Smooth muscle cell (in vitro differentiated cells): ENCODE results near the gene NR1I3. TPM values are rescaled to one million over a fixed set of nuclear protein-coding genes. Genes with fewer than 3 reads are reported as not detected.

Experiments used
- DNase-seq: peaks from one replicate; lab custom pipeline; 2025; ENCODE audit not compliant: unreplicated experiment; lab: John Stamatoyannopoulos, UW
- H2AFZ ChIP-seq: fragments of 200-600 bp; sonication (generic); 2 replicates; pipeline ENCODE4 v1.6.0; 2016; ENCODE audit warnings: antibody characterized with exemption, low read depth, mild to moderate bottlenecking
- H3F3A ChIP-seq: fragments of 200-600 bp; sonication (generic); 2 replicates; pipeline ENCODE4 v1.6.0; 2017; ENCODE audit warnings: antibody characterized with exemption, low read depth
- H3K27ac ChIP-seq: fragments of 200-600 bp; sonication (generic); 2 replicates; pipeline ENCODE4 v1.5.1; 2016; ENCODE audit warnings: low read depth, mild to moderate bottlenecking
- H3K27me3 ChIP-seq: fragments of 200-600 bp; sonication (generic); 2 replicates; pipeline ENCODE4 v1.6.1; 2016; ENCODE audit warnings: low read depth, mild to moderate bottlenecking
- H3K36me3 ChIP-seq: fragments of 200-600 bp; sonication (generic); 2 replicates; pipeline ENCODE4 v1.5.1; 2016; ENCODE audit warnings: low read depth
- H3K4me1 ChIP-seq: fragments of 200-600 bp; sonication (generic); 2 replicates; pipeline ENCODE4 v1.5.1; 2016; ENCODE audit warnings: low read depth
- H3K4me2 ChIP-seq: fragments of 200-600 bp; sonication (generic); 2 replicates; pipeline ENCODE4 v1.6.0; 2016; ENCODE audit warnings: mild to moderate bottlenecking
- H3K4me3 ChIP-seq: fragments of 200-600 bp; sonication (generic); 2 replicates; pipeline ENCODE4 v1.5.1; 2016; ENCODE audit warnings: mild to moderate bottlenecking
- H3K79me2 ChIP-seq: fragments of 200-600 bp; sonication (generic); 2 replicates; pipeline ENCODE4 v1.6.0; 2016; ENCODE audit warnings: low read depth, mild to moderate bottlenecking
- H3K9ac ChIP-seq: fragments of 200-600 bp; sonication (generic); 2 replicates; pipeline ENCODE4 v1.6.0; 2016; ENCODE audit warnings: low read depth
- H3K9me3 ChIP-seq: fragments of 200-600 bp; sonication (generic); replicated peaks from 2 replicates; pipeline ENCODE4 v1.5.1; 2016; ENCODE audit warnings: low read depth
- H4K20me1 ChIP-seq: fragments of 200-600 bp; sonication (generic); 2 replicates; pipeline ENCODE4 v1.6.0; 2016; ENCODE audit warnings: low read depth
- WGBS: methylation state at CpG from one replicate; pipeline ENCODE4 v1.1.7; 2016; ENCODE audit warnings: low lambda C conversion rate; 5-methylcytosine and 5-hydroxymethylcytosine counted together
- polyA plus RNA-seq: library from polyadenylated mRNA; unstranded; fragments of >200 nt; fragmentation: Nextera tagmentation; extraction: Ambion mirVana; gene quantifications from 2 replicates; pipeline ENCODE4 v1.2.1, GENCODE V29; 2016
- total RNA-seq: library from RNA; depleted of rRNA; stranded (reverse); fragments of >200 nt; gene quantifications from 2 replicates; pipeline ENCODE4 v1.2.3, GENCODE V29; 2014
- TF ChIP-seq, protein P1 (sequence below): fragments of 200-600 bp; sonication (generic); IDR thresholded peaks from 2 replicates; pipeline ENCODE4 v1.5.1; 2017; ENCODE audit warnings: borderline replicate concordance, mild to moderate bottlenecking, antibody characterized with exemption; ENCODE audit not compliant: insufficient read depth, poor library complexity, severe bottlenecking

NR1I3 gene
- total and polyA plus RNA-seq, 2 experiments from 2014 or later = 0.90 TPM; not detected in 1

DNA sequence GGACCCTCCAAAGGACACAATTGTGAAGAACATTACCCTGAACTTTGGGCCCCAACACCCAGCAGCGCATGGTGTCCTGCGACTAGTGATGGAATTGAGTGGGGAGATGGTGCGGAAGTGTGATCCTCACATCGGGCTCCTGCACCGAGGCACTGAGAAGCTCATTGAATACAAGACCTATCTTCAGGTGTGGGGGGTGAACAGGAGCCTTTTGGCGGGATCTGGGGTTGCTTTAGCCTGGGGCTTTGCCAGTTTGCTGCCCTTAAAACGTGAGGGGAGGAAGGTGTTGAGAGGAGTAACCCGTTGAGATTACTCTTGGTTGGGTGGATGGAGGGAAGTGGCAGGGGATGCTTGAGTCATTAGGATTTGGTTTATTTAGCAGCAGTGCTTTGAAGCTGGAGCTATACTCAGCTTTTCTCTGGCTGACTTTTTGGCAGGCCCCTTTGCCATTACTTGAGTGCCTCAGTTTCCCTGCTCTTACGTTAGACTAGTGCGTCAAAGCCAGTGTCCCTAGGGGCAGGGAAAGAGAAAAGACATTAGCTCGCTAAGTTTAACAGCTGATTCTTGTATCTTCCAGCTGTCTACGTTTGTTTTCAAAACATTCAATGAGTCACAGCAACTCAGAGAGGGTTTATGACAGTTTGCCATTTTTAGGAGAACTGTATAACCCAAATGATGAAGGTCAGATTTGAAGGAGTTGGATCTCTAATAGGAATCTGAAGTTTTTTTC is 31.4 kb downstream of the NR1I3 start:
- no peak for DNase-seq
- 84% methylated on average over 12 of the region's 12 CpGs for WGBS
- Histone ChIP-seq H2AFZ (no peak overlapping the region), H3K9ac (no peak overlapping the region), H3K79me2 (peaks cover 20% of the 10 kb centered on the region), H4K20me1 (peaks cover 4% of the 10 kb centered on the region), H3F3A (peaks cover 1% of the 10 kb centered on the region), H3K4me3 (no peak overlapping the region), H3K4me2 (no peak overlapping the region), H3K36me3 (peaks cover 10% of the 10 kb centered on the region), H3K4me1 (peaks cover 10% of the 10 kb centered on the region), H3K27ac (no peak overlapping the region), H3K9me3 (no peaks in the 10 kb centered on the region), H3K27me3 (no peaks in the 10 kb centered on the region)
- TF ChIP-seq, protein P1, sequence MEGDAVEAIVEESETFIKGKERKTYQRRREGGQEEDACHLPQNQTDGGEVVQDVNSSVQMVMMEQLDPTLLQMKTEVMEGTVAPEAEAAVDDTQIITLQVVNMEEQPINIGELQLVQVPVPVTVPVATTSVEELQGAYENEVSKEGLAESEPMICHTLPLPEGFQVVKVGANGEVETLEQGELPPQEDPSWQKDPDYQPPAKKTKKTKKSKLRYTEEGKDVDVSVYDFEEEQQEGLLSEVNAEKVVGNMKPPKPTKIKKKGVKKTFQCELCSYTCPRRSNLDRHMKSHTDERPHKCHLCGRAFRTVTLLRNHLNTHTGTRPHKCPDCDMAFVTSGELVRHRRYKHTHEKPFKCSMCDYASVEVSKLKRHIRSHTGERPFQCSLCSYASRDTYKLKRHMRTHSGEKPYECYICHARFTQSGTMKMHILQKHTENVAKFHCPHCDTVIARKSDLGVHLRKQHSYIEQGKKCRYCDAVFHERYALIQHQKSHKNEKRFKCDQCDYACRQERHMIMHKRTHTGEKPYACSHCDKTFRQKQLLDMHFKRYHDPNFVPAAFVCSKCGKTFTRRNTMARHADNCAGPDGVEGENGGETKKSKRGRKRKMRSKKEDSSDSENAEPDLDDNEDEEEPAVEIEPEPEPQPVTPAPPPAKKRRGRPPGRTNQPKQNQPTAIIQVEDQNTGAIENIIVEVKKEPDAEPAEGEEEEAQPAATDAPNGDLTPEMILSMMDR = no peak

DNA sequence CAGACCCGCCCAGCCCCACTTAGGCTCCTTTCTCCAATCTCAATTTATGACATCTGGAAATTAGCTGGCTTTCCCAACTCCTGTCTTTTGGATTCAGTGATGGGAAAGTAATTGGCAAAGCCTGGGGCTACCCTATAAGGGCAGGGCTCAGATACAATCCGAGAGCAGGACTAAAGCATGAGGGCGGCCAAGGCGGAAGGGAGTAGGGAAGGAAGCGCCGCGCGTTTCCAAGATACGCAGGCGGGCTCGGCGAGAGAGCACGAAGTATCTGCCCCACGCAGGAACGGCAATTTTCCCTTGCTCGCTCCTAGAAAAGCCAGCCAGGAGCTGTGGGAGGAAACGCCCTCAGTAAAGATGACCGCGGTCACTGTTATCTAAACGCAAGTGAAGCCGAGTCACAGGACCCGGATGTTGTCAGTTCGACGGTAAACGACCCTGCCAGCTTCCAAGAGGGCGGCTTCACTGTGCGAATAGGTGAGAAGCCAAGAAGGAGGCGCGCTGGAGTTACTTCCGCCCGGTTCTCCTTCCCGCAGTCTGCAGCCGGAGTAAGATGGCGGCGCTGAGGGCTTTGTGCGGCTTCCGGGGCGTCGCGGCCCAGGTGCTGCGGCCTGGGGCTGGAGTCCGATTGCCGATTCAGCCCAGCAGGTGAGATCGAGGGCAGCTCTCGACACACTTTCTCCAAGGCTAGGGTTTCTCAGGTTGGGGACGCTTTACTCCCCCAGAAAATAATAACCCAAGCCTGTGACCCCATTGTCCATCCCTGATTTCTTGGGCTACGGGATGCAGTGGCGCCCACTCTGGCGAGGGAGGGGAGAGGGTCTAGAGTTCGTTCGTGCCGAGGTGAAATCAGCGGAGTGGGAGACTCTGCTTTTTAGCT is 35.9 kb downstream of the NR1I3 start, which contains the start of gene NDUFS2:
TSS of gene NDUFS2 (plus strand) at position 532 of the 877 bp plus-strand sequence. CDS start at position 551, 19 bp downstream.
- no peaks in the 10 kb centered on the region for H4K20me1 ChIP-seq
- peak within 1 kb of the TSS; percentile 77 for H3K4me3 ChIP-seq
- H3F3A ChIP-seq = peaks cover 10% of the 10 kb centered on the region
- H3K27ac ChIP-seq = peak within 1 kb of the TSS; percentile 92
- peak within 1 kb of the TSS; percentile 85 for H3K9ac ChIP-seq
- 4% methylated on average over 53 of the region's 53 CpGs for WGBS
- no peaks in the 10 kb centered on the region for H3K36me3 ChIP-seq
- no peaks in the 10 kb centered on the region for H3K9me3 ChIP-seq
- peak; percentile 69 for DNase-seq
- H3K27me3 ChIP-seq = no peaks in the 10 kb centered on the region
- peaks cover 44% of the 10 kb centered on the region for H3K4me1 ChIP-seq
- H3K79me2 ChIP-seq = peaks cover 20% of the 10 kb centered on the region
- TF ChIP-seq, protein P1 = peak; percentile 11
- H3K4me2 ChIP-seq = peak within 1 kb of the TSS; percentile 96
- peak within 1 kb of the TSS; percentile 83 for H2AFZ ChIP-seq

DNA sequence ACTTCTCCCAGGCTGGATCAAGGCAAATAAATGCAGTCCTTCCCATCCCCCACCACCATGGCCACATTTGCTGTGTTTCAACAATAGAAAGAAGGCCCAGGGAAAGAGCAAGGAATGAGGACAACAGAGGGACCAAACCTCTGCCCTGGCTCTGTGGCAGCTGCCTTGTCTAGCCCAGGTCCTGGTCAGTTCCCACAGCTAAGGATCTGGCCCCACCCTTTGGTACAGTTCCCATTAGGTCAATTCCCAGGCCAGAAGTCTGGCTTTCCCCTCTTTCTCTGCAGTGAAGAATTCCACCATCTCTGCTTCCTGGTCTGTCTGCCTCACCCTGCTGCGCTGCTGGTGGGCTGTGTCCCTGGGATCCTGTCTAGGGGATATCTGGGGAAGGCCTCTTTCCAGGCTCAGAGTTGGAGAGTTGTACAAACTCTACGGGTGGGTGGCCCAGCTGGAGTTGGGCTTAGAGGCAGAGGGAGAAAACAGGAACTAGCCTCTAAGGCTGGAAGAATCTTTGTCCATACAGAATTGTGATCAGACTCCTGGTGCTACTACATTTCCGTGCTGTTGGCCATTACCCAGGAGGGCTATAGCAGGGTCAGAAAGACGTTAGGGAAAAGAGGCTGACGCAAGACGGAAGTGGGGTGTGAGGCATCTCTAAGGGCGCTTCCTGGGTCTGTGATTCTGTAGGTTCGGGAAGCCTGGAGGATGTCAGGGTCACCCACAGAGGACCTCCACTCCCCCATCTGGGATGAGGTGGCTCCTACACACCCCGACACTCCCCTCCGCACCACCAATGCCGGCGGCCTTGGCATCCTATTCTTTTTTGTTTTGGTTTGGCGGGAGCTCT is 36.8 kb downstream of the NR1I3 start:
- WGBS = 85% methylated on average over 13 of the region's 13 CpGs
- TF ChIP-seq, protein P1 = no peak
- Histone ChIP-seq H3K9me3 (no peaks in the 10 kb centered on the region), H3K4me3 (peak overlapping the region; percentile 77), H3K4me1 (peaks cover 52% of the 10 kb centered on the region), H4K20me1 (no peaks in the 10 kb centered on the region), H3K27ac (peak overlapping the region; percentile 92), H3K36me3 (no peaks in the 10 kb centered on the region), H3K27me3 (no peaks in the 10 kb centered on the region), H2AFZ (peak overlapping the region; percentile 78), H3F3A (peaks cover 11% of the 10 kb centered on the region), H3K79me2 (peaks cover 24% of the 10 kb centered on the region), H3K9ac (peak overlapping the region; percentile 72), H3K4me2 (peak overlapping the region; percentile 96)
- no peak for DNase-seq
